SK-N-MC (cell line): ENCODE results near the gene UNC79.

Experiments
- EZH2 ChIP-seq: fragments of 200-600 bp; sonication (generic); IDR thresholded peaks from one replicate; pipeline ENCODE4 v1.6.1; 2017; ENCODE audit warnings: antibody characterized with exemption
- POLR2AphosphoS5 ChIP-seq: IDR thresholded peaks from 2 replicates; pipeline ENCODE4 v1.6.1; 2012; ENCODE audit warnings: mild to moderate bottlenecking, low read depth, low read length, borderline replicate concordance

DNA sequence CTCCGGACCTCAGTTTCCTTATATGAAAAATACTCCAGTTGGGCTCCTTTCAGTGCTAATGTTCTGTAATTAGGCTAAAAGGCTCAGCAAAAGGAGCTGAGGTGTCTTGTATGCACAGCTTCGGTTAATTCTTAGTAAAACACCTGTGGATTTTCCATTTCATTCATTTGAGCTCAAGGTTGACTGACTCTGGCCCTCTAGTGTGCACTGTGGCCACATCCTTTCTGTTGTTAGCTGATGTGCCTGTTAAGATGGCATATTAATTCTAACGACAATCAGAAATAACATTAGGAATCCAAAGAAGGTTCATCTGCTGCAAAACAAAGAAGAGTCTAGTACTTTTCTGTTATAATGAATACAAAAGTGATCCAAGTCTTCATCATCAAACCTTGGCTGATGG lies 45.6 kb downstream of the UNC79 start:
- TF ChIP-seq EZH2: no peak
- TF ChIP-seq POLR2AphosphoS5: no peak
